HG03280 (cell line): Measurements from ENCODE around the gene CTSZ.
"Not testable (repeated sequence)": the region's sequence is repeated elsewhere in the genome, so short reads cannot be mapped to it uniquely, and the experiment has no call there.

Source experiments
- ATAC-seq: cut with Tn5 transposase; IDR thresholded peaks from one replicate; pipeline ENCODE4 v1.9.1; 2021; ENCODE audit warnings: mild to moderate bottlenecking, moderate library complexity; ENCODE audit not compliant: unreplicated experiment

The CTSZ gene

GRCh38 chr20:59001068-59001448 lies 6.0 kb downstream of the CTSZ start:
- no peak for ATAC-seq

- no peak for ATAC-seq
Observed at GRCh38 chr20:59000326-59000725, 6.7 kb downstream of the CTSZ start.

- ATAC-seq, result no peak
Observed at GRCh38 chr20:58998656-58999055, 8.4 kb downstream of the CTSZ start.

- ATAC-seq, result no peak
Observed at GRCh38 chr20:58997141-58997770, 9.8 kb downstream of the CTSZ start.

- ATAC-seq, result no peak
Observed at GRCh38 chr20:58996226-58996611, 10.8 kb downstream of the CTSZ start.

- no peak for ATAC-seq
Observed at GRCh38 chr20:58995461-58996225, 11.4 kb downstream of the CTSZ start.

- no peak for ATAC-seq
Observed at GRCh38 chr20:58994390-58995159, 12.5 kb downstream of the CTSZ start.

GRCh38 chr20:58993332-58994248 lies 13.5 kb downstream of the CTSZ start:
- no peak for ATAC-seq

GRCh38 chr20:58992911-58993310 lies 14.1 kb downstream of the CTSZ start:
- ATAC-seq, result no peak

GRCh38 chr20:58991715-58992114 lies 15.3 kb downstream of the CTSZ start:
- no peak for ATAC-seq

- ATAC-seq, result no peak
Observed at GRCh38 chr20:58990651-58991445, 16.2 kb downstream of the CTSZ start.

- ATAC-seq, result no peak
Observed at GRCh38 chr20:58989196-58989595, 17.9 kb downstream of the CTSZ start.

GRCh38 chr20:58988565-58988882 lies 18.5 kb downstream of the CTSZ start:
- ATAC-seq, result no peak

- no peak for ATAC-seq
Observed at GRCh38 chr20:58987790-58988564, 19.1 kb downstream of the CTSZ start.

- no peak for ATAC-seq
Observed at GRCh38 chr20:58986968-58987517, 20.0 kb downstream of the CTSZ start.

- no peak for ATAC-seq
Observed at GRCh38 chr20:58986286-58986967, 20.6 kb downstream of the CTSZ start.

GRCh38 chr20:58985656-58986055 lies 21.4 kb downstream of the CTSZ start:
- no peak for ATAC-seq

- no peak for ATAC-seq
Observed at GRCh38 chr20:58984691-58985090, 22.4 kb downstream of the CTSZ start.

GRCh38 chr20:58983115-58983468 lies 24.0 kb downstream of the CTSZ start:
- not testable (repeated sequence) for ATAC-seq
